ENCODE data around the gene FGD6.
"Not testable (repeated sequence)": the region's sequence is repeated elsewhere in the genome, so short reads cannot be mapped to it uniquely, and the experiment has no call there.

The FGD6 gene

DNA sequence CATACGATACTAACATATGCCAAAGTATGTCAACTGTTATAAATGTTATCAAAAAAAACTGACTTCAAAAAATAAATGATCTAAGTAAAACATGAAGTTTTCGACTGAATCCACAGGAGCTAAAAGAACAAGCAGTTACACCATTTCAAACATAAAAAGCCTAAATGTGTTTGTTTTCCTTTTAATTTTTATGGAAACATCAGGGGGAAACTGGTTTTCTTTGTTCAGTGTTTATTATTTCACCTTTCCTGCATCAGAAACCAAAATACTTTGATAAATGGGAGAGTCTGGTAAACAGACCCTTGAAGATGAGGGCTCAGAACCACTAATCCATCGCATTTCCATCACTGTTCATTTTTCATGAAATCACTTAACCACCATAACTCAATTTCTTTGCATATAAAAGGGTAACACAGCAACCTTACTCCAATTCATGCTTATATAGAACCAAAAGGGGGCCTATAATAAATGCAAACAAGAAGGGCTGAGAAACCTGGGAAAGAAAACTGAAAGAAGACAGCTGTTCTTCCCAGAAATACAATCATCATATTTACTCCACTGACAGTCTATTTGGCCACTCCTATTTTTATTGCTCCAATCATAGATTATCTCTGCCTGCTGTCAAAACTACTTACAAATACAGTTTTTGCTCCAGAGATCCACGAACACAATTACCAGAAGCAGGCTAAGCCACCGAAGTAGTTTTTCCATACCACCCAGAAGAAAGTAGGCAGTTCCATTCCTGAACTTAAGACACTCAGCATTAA is 17.0 kb downstream of the FGD6 start:
- H3K4me1 ChIP-seq: peaks cover 0 to 26% (median 9%) of the 10 kb centered on the region in 4 donors
- intact Hi-C loops (cut with DNase I; ENCODE audit: low total_unique reads): no loop called here
- no peaks in the 10 kb centered on the region for H3K36me3 ChIP-seq
- H3K27me3 ChIP-seq: no peaks in the 10 kb centered on the region
- no peaks in the 10 kb centered on the region for H3K9me3 ChIP-seq
- TF ChIP-seq, protein P1, sequence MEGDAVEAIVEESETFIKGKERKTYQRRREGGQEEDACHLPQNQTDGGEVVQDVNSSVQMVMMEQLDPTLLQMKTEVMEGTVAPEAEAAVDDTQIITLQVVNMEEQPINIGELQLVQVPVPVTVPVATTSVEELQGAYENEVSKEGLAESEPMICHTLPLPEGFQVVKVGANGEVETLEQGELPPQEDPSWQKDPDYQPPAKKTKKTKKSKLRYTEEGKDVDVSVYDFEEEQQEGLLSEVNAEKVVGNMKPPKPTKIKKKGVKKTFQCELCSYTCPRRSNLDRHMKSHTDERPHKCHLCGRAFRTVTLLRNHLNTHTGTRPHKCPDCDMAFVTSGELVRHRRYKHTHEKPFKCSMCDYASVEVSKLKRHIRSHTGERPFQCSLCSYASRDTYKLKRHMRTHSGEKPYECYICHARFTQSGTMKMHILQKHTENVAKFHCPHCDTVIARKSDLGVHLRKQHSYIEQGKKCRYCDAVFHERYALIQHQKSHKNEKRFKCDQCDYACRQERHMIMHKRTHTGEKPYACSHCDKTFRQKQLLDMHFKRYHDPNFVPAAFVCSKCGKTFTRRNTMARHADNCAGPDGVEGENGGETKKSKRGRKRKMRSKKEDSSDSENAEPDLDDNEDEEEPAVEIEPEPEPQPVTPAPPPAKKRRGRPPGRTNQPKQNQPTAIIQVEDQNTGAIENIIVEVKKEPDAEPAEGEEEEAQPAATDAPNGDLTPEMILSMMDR (IDR thresholded peaks at IDR 0.05): no peak
- H3K27ac ChIP-seq: no peak overlapping the region
- no peak overlapping the region for H3K4me3 ChIP-seq
- no peak for DNase-seq

- Histone ChIP-seq H3K27me3 (no peaks in the 10 kb centered on the region), H3K4me1 (peaks cover 0 to 13% (median 4%) of the 10 kb centered on the region in 4 donors), H3K4me3 (no peak overlapping the region), H3K36me3 (no peaks in the 10 kb centered on the region), H3K9me3 (no peaks in the 10 kb centered on the region), H3K27ac (no peak overlapping the region)
- intact Hi-C loops (cut with DNase I; ENCODE audit: low total_unique reads): no loop called here
- TF ChIP-seq, protein P1 (IDR thresholded peaks at IDR 0.05): no peak
- no peak for DNase-seq
Measured at GRCh38 chr12:95198914-95199313, 18.4 kb downstream of the FGD6 start.

DNA sequence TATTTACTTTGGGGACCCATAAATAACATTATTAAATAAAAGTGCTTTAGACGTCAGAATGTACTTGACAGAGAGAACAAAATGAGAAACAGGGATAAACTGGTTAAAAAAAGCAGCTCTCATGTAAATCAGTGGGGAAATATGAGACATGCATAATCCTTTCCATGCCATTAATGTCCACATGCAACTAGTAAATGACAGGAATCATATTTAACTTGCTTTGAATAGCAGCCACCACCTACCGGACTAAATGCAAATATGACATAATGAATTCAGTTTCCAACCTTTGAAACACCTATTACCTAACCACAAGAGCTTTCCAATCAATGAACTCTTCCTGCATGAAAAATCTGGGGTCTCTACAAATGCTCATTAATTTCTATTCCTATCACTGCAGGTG is 19.6 kb downstream of the FGD6 start:
- H3K36me3 ChIP-seq: no peaks in the 10 kb centered on the region
- peaks cover 0 to 2% (median under 1%) of the 10 kb centered on the region in 4 donors for H3K4me1 ChIP-seq
- intact Hi-C loops (cut with DNase I; ENCODE audit: low total_unique reads): no loop called here
- H3K9me3 ChIP-seq: no peaks in the 10 kb centered on the region
- DNase-seq: no peak
- no peak overlapping the region for H3K27ac ChIP-seq
- no peaks in the 10 kb centered on the region for H3K27me3 ChIP-seq
- TF ChIP-seq, protein P1 (IDR thresholded peaks at IDR 0.05): no peak
- H3K4me3 ChIP-seq: no peak overlapping the region

DNA sequence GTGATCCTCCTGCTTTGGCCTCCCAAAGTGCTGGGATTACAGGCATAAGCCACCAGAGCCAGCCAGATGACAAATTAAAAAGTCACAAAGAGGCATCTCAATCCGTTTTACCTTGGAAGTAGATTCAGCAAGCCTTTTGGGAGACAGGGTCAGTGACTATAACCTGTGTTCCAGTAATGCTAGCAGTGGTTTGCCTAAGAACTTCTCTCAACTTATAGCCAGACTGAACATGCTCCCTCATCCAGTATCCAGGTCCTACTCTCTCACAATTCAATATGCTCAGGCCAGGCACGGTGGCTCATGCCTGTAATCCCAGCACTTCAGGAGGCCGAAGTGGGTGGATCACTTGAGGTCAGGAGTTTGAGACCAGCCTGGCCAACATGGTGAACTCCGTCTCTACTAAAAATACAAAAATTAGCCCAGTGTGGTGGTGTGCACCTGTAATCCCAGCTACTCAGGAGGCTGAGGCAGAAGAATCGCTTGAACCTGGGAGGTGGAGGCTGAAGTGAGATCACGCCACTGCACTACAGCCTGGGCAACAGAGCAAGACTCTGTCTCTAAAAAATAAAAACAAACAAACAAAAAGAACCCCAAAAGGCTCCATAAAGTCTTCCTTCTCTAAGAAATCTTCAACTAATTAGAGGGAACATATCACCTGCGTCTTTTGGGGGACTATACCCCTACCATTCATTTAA is 20.2 kb downstream of the FGD6 start:
- H3K27me3 ChIP-seq; H3K27ac ChIP-seq; H3K9me3 ChIP-seq; DNase-seq; H3K36me3 ChIP-seq; intact Hi-C loops (cut with DNase I; ENCODE audit: low total_unique reads); H3K4me1 ChIP-seq; H3K4me3 ChIP-seq: not testable (repeated sequence)

DNA sequence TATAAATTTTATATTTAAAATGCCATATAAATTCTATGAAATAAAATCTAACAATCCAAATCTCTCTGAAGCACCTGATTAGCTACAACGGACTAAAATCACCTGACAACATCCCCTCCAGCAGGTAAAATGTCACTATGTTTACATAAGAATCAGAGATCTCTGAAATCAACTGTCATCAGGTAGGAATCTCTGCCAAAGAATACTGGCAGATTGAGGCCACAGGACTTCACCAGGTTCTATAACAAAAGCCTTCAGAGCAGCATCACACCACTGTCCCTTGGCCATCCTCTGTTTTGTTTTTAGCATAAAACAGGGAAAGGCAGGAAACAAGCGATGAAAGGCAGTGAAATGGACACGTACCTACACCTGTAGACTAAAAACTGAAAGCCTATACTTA is 22.1 kb downstream of the FGD6 start:
- TF ChIP-seq, protein P1 (IDR thresholded peaks at IDR 0.05): no peak
- no peaks in the 10 kb centered on the region for H3K4me1 ChIP-seq
- H3K4me3 ChIP-seq: no peak overlapping the region
- H3K27me3 ChIP-seq: no peaks in the 10 kb centered on the region
- intact Hi-C loops (cut with DNase I; ENCODE audit: low total_unique reads): no loop called here
- no peak for DNase-seq
- no peaks in the 10 kb centered on the region for H3K9me3 ChIP-seq
- H3K36me3 ChIP-seq: no peaks in the 10 kb centered on the region
- no peak overlapping the region for H3K27ac ChIP-seq

DNA sequence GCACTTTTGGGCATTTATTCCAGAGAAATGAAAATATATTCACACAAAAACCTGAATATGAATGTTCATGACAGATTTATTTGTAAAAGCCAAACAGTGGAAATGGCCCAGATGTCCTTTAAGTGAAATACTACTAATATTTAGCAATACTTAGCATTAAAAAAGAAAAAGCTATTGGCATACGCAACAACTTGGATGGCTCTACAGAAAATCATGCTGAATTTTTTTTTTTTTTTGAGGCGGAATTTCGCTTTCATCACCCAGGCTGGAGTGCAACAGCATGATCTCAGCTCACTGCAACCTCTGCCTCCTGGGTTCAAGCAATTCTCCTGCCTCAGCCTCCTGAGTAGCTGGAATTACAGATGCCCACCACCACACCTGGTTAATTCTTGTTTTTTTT is 24.1 kb downstream of the FGD6 start:
- no peak overlapping the region for H3K4me3 ChIP-seq
- H3K36me3 ChIP-seq: no peaks in the 10 kb centered on the region
- DNase-seq: no peak
- intact Hi-C loops (cut with DNase I; ENCODE audit: low total_unique reads): no loop called here
- H3K9me3 ChIP-seq: no peaks in the 10 kb centered on the region
- no peak overlapping the region for H3K27ac ChIP-seq
- TF ChIP-seq, protein P1 (IDR thresholded peaks at IDR 0.05): no peak
- H3K27me3 ChIP-seq: no peaks in the 10 kb centered on the region
- no peaks in the 10 kb centered on the region for H3K4me1 ChIP-seq
